Limb (tissue), 2 donors: Measurements from ENCODE around the gene ADAMTSL3.

Experiments used
- DNase-seq, 2 donors: peaks; one replicate each; pipeline ENCODE4 v3.0.0-alpha.2; 2016; ENCODE audit errors: extremely low spot score in 2 of 2

ADAMTSL3 gene

GRCh38 chr15:83918011-83918410, 264.1 kb downstream of the ADAMTSL3 start:
- DNase-seq = no peak

GRCh38 chr15:83919319-83919830, 265.5 kb downstream of the ADAMTSL3 start:
- no peak for DNase-seq

GRCh38 chr15:83919978-83920510, 266.1 kb downstream of the ADAMTSL3 start:
- DNase-seq = no peak

GRCh38 chr15:83922649-83923294, 268.8 kb downstream of the ADAMTSL3 start:
- no peak for DNase-seq

- DNase-seq = no peak
Measured at GRCh38 chr15:83926116-83926515, 272.2 kb downstream of the ADAMTSL3 start.

- no peak for DNase-seq
Measured at GRCh38 chr15:83927704-83928391, 273.9 kb downstream of the ADAMTSL3 start.

- no peak for DNase-seq
Measured at GRCh38 chr15:83928392-83928734, 274.4 kb downstream of the ADAMTSL3 start.

GRCh38 chr15:83928878-83929418, 275.0 kb downstream of the ADAMTSL3 start:
- DNase-seq = no peak

GRCh38 chr15:83929619-83930018, 275.7 kb downstream of the ADAMTSL3 start:
- no peak for DNase-seq

- peak in 1 of 2 donors; percentile 51 for DNase-seq
Measured at GRCh38 chr15:83930392-83931212, 276.7 kb downstream of the ADAMTSL3 start.

GRCh38 chr15:83935774-83936173, 281.9 kb downstream of the ADAMTSL3 start:
- no peak for DNase-seq

- DNase-seq = no peak
Measured at GRCh38 chr15:83940136-83940535, 286.2 kb downstream of the ADAMTSL3 start.

- no peak for DNase-seq
Measured at GRCh38 chr15:83943043-83943442, 289.1 kb downstream of the ADAMTSL3 start.

- no peak for DNase-seq
Measured at GRCh38 chr15:83943849-83944404, 290.0 kb downstream of the ADAMTSL3 start.

GRCh38 chr15:83947156-83947555, 293.2 kb downstream of the ADAMTSL3 start:
- DNase-seq = no peak

- no peak for DNase-seq
Measured at GRCh38 chr15:83954506-83954905, 300.6 kb downstream of the ADAMTSL3 start.

GRCh38 chr15:83955806-83956265, 301.9 kb downstream of the ADAMTSL3 start:
- no peak for DNase-seq

GRCh38 chr15:83956887-83957286, 303.0 kb downstream of the ADAMTSL3 start:
- DNase-seq = no peak

- no peak for DNase-seq
Measured at GRCh38 chr15:83959477-83959876, 305.6 kb downstream of the ADAMTSL3 start.

GRCh38 chr15:83960192-83960829, 306.4 kb downstream of the ADAMTSL3 start:
- DNase-seq = no peak

- DNase-seq = no peak
Measured at GRCh38 chr15:83961311-83961710, 307.4 kb downstream of the ADAMTSL3 start.
